Spleen (tissue), 7 donors: ENCODE data around the gene CD40.

ENCODE experiments used
- POLR2AphosphoS5 ChIP-seq, 3 donors: sonication (generic); formaldehyde crosslinking; IDR thresholded peaks; one replicate each; pipeline ENCODE4 v1.5.1; 2017; ENCODE audit warnings: antibody characterized with exemption in 3 of 3
- TF ChIP-seq, protein P1 (sequence below), 11 experiments: fragments of 200-600 bp in 7 of 11; fragments of 450-650 bp in 4 of 11; sonication (generic) in 4 of 11; IDR thresholded peaks in 8 of 11; conservative IDR thresholded peaks in 3 of 11; 1 replicate in 7 of 11; 2 replicates in 4 of 11; pipeline versions ENCODE4 v1.4.0 to v1.8.0; 2016 to 2021; ENCODE audit warnings: antibody characterized with exemption in 11 of 11, inconsistent platforms in 4 of 11, mild to moderate bottlenecking in 1 of 11
- donor health status: DM: no; HTN: no; CAD: no; lungs with moderate emphysema.
- donor health status: DM: no; HTN: no; CAD: no.
- donor health status: DM: no; HTN: no; CAD: no.

DNA sequence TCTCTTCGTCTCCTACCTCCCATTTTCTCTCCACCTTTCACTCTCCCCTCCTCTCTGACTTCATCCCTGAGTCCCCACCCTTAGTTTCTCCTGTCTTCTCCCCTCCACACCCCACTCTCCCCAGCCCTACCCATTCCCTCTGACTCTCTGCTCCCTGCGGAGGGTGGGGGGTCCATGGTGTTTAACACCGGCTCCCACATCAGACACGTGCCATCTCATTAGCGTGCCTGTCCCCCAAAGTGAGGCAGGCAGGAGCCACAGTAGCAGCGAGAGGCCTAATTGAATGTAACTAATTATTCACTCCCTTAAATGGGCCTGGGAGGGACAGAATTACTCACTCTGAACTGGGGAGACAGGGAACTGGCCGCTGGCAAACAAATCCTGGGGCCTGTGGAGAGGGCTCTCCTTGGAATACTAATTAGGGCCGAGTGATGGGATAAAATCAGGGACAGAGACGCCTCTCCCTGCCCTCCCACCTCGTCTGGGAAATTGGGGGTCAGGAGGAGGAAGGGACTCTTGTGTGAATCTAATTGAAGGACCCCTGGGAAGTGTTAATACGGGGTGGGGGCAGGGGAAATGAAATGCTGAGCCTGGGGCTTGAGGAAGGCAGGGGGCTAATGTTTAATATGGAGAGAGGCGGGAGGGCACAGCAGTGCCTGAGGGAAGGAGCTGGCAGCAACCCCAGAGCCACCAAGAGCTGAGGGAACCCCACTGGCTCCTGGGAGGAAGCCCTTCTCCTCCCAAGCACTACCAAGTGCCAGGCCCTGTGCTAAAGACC lies 17.9 kb downstream of the CD40 start:
- TF ChIP-seq, protein P1, sequence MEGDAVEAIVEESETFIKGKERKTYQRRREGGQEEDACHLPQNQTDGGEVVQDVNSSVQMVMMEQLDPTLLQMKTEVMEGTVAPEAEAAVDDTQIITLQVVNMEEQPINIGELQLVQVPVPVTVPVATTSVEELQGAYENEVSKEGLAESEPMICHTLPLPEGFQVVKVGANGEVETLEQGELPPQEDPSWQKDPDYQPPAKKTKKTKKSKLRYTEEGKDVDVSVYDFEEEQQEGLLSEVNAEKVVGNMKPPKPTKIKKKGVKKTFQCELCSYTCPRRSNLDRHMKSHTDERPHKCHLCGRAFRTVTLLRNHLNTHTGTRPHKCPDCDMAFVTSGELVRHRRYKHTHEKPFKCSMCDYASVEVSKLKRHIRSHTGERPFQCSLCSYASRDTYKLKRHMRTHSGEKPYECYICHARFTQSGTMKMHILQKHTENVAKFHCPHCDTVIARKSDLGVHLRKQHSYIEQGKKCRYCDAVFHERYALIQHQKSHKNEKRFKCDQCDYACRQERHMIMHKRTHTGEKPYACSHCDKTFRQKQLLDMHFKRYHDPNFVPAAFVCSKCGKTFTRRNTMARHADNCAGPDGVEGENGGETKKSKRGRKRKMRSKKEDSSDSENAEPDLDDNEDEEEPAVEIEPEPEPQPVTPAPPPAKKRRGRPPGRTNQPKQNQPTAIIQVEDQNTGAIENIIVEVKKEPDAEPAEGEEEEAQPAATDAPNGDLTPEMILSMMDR (IDR thresholded peaks at IDR 0.05 in 8 of 11, conservative IDR thresholded peaks at IDR 0.05 in 3 of 11): no peak
- no peak for TF ChIP-seq POLR2AphosphoS5 (IDR thresholded peaks at IDR 0.05)
